Liver (tissue), 3 donors: ENCODE results near the gene CARM1.

ENCODE experiments used
- GABPA ChIP-seq, 2 donors: IDR thresholded peaks in 1 of 2; conservative IDR thresholded peaks in 1 of 2; 2 replicates each; pipeline ENCODE4 v1.6.1; 2016; ENCODE audit warnings: antibody characterized with exemption in 2 of 2, mild to moderate bottlenecking in 1 of 2, moderate library complexity in 1 of 2
- RAD21 ChIP-seq, 2 donors: IDR thresholded peaks; 2 replicates each; pipeline ENCODE4 v1.6.1; 2016; ENCODE audit warnings: antibody characterized with exemption in 2 of 2, mild to moderate bottlenecking in 2 of 2
- SP1 ChIP-seq: IDR thresholded peaks from 2 replicates; pipeline ENCODE4 v1.6.1; 2018; ENCODE audit warnings: antibody characterized with exemption, mild to moderate bottlenecking
- TF ChIP-seq, protein P1 (sequence below): fragments of 150-350 bp; IDR thresholded peaks from 2 replicates; pipeline ENCODE4 v1.5.1; 2017; ENCODE audit warnings: improper control_type of control experiment, low read depth, low read length; ENCODE audit not compliant: missing input control
- TF ChIP-seq, protein P2 (sequence below): IDR thresholded peaks from 2 replicates; pipeline ENCODE4 v1.6.1; 2016; ENCODE audit warnings: antibody characterized with exemption, mild to moderate bottlenecking
- TF ChIP-seq, protein P3 (sequence below): IDR thresholded peaks from 2 replicates; pipeline ENCODE4 v1.6.1; 2016; ENCODE audit warnings: antibody characterized with exemption
- donor health status: healthy.
- donor health status: healthy.

DNA sequence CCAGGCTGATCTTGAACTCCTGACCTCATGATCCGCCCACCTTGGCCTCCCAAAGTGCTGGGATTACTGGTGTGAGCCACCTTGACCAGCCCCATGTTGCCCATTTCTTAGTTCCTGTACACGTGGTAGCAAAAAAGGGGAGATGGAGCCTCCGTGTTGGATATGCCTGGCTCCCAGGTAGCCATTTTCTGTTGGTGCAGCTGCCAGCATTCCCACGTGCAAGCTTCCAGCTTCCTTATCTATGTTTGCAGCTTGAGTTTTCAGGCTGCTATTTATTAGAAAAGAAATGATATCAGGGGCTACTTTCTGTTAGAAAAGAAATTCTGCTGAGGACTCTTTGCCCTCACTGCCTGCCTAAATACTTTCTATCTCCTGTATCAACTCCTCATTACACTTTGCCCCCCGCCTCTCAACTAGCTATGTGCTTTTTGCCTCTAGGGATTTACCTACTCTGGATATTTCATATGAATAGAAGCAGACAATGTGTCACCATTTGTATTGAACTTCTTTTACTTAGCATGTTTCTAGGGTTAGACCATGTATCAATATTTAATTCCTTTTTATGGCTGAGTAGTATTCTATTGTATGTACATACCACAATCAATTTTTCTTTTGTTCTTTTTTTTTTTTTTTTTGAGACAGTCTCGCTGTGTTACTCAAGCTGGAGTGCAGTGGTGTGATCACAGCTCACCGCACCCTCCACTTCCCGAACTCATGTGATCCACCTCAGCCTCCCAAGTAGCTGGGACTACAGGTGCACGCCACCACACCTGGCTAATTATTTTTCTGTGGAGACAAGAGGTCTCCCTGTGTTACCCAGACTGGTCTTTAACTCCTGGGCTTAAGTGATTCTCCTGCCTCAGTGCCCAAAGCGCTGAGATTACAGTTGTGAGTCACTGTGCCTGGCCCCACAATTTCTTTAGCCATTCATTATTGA is 32.0 kb upstream of the CARM1 start:
- TF ChIP-seq, protein P1, sequence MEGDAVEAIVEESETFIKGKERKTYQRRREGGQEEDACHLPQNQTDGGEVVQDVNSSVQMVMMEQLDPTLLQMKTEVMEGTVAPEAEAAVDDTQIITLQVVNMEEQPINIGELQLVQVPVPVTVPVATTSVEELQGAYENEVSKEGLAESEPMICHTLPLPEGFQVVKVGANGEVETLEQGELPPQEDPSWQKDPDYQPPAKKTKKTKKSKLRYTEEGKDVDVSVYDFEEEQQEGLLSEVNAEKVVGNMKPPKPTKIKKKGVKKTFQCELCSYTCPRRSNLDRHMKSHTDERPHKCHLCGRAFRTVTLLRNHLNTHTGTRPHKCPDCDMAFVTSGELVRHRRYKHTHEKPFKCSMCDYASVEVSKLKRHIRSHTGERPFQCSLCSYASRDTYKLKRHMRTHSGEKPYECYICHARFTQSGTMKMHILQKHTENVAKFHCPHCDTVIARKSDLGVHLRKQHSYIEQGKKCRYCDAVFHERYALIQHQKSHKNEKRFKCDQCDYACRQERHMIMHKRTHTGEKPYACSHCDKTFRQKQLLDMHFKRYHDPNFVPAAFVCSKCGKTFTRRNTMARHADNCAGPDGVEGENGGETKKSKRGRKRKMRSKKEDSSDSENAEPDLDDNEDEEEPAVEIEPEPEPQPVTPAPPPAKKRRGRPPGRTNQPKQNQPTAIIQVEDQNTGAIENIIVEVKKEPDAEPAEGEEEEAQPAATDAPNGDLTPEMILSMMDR: no peak
- no peak for TF ChIP-seq GABPA (IDR thresholded peaks at IDR 0.05 in 1 of 2, conservative IDR thresholded peaks at IDR 0.05 in 1 of 2)
- TF ChIP-seq RAD21 (IDR thresholded peaks at IDR 0.05): no peak
- TF ChIP-seq, protein P2, sequence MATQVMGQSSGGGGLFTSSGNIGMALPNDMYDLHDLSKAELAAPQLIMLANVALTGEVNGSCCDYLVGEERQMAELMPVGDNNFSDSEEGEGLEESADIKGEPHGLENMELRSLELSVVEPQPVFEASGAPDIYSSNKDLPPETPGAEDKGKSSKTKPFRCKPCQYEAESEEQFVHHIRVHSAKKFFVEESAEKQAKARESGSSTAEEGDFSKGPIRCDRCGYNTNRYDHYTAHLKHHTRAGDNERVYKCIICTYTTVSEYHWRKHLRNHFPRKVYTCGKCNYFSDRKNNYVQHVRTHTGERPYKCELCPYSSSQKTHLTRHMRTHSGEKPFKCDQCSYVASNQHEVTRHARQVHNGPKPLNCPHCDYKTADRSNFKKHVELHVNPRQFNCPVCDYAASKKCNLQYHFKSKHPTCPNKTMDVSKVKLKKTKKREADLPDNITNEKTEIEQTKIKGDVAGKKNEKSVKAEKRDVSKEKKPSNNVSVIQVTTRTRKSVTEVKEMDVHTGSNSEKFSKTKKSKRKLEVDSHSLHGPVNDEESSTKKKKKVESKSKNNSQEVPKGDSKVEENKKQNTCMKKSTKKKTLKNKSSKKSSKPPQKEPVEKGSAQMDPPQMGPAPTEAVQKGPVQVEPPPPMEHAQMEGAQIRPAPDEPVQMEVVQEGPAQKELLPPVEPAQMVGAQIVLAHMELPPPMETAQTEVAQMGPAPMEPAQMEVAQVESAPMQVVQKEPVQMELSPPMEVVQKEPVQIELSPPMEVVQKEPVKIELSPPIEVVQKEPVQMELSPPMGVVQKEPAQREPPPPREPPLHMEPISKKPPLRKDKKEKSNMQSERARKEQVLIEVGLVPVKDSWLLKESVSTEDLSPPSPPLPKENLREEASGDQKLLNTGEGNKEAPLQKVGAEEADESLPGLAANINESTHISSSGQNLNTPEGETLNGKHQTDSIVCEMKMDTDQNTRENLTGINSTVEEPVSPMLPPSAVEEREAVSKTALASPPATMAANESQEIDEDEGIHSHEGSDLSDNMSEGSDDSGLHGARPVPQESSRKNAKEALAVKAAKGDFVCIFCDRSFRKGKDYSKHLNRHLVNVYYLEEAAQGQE: no peak
- TF ChIP-seq, protein P3, sequence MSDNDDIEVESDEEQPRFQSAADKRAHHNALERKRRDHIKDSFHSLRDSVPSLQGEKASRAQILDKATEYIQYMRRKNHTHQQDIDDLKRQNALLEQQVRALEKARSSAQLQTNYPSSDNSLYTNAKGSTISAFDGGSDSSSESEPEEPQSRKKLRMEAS: no peak
- no peak for TF ChIP-seq SP1
